Chondrocyte (in vitro differentiated cells): ENCODE results near the gene GDPD5. TPM values are rescaled to one million over a fixed set of nuclear protein-coding genes. Genes with fewer than 3 reads are reported as not detected.

Experiments used
- DNase-seq: peaks from one replicate; pipeline ENCODE4 v3.0.0; 2021; ENCODE audit warnings: mixed read lengths, low spot score
- H3K27ac Mint-ChIP-seq: one replicate; pipeline ENCODE4 v1.8.0; 2021; ENCODE audit warnings: mild to moderate bottlenecking, moderate library complexity, mixed read lengths; ENCODE audit not compliant: unreplicated experiment
- H3K27me3 Mint-ChIP-seq: 2 replicates; pipeline ENCODE4 v1.8.0; 2021; ENCODE audit warnings: low read depth, mixed read lengths
- H3K36me3 Mint-ChIP-seq: 2 replicates; pipeline ENCODE4 v1.8.0; 2021; ENCODE audit warnings: low read depth, mixed read lengths
- H3K4me1 Mint-ChIP-seq: 2 replicates; pipeline ENCODE4 v1.8.0; 2021; ENCODE audit warnings: low read depth, mild to moderate bottlenecking, mixed read lengths
- H3K4me3 Mint-ChIP-seq: one replicate; pipeline ENCODE4 v1.8.0; 2021; ENCODE audit warnings: mild to moderate bottlenecking, moderate library complexity, mixed read lengths; ENCODE audit not compliant: unreplicated experiment
- H3K9me3 Mint-ChIP-seq: 2 replicates; pipeline ENCODE4 v1.8.0; 2021; ENCODE audit warnings: low read depth, mixed read lengths
- total RNA-seq: library from RNA; stranded (reverse); gene quantifications from 3 replicates; pipeline ENCODE4 v1.2.1, GENCODE V29; 2021
- TF ChIP-seq, protein P1 (sequence below): fragments of 200-600 bp; sonication (generic); IDR thresholded peaks from 2 replicates; pipeline ENCODE4 v1.5.0; 2021; ENCODE audit warnings: antibody characterized with exemption, mild to moderate bottlenecking, moderate library complexity

The GDPD5 gene
- total RNA-seq, 1 donor from 2014 or later, result 12.6 TPM

DNA sequence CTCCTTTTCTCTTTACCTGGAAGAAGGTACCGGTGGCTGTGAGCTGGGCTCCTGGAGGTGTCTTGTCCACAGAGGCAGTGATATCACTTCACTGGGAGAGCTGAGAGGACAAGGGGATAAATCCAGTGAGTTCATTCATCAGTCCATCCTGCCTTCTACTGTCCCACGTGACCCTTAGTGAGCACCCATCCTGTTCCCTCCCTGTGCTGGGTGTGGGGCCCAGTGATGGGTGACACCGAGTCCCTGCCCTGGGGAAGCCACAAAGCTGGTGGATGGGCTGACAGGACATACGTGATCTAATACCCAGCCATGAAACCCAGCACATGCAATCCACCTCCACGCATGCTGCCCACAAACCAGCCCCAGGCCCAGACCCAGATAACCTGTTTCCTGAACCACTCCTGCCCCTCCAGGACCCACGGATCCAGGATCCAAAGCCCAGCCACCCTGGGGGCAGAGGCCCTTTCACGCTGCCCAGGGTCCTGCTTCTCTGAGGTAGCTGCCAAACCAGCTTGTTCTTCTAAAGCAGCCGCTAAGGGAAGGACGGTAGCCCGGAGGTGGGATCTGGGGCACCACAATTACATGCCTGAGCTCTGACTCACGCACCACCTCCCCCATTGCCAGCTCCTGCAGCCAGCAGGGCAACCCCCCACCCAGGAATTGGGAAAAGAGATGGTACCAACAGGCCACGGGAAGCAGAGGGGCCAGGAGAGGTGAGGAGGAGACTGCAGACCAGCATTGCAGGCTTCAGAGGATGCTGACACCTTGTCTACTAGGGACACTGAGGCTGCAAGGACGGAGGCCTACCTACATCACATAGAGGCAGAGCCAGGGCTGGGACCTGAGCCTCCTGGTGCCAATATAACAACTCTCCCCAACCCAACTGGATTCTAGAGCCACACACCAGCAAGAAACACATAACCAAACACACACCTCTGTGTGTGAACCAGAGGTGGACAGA, 35.2 kb downstream of the GDPD5 start:
- H3K4me1 Mint-ChIP-seq, result peaks cover 11% of the 10 kb centered on the region
- no peak for DNase-seq

DNA sequence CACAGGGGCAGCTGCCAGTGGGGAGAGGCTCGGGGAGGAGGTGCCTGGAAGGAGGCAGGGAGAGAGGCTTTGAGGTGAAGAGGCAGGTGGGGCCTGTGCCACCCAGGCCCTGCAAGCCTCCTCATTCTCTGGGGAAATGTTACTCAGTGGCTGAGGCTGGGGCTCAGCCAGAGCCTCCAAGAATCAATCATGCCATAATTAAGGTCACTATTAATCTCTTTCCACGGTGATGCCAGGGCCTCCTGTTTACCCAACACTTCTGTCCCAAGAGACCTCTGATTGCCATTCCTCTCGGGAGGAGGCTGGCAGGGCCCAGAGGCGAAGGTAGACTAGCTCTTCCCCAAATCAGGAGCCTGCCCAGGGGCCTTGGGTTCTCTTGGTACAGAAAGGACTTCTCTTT, 38.4 kb downstream of the GDPD5 start:
- H3K27ac Mint-ChIP-seq, result no peak overlapping the region
- no peaks in the 10 kb centered on the region for H3K27me3 Mint-ChIP-seq
- TF ChIP-seq, protein P1, sequence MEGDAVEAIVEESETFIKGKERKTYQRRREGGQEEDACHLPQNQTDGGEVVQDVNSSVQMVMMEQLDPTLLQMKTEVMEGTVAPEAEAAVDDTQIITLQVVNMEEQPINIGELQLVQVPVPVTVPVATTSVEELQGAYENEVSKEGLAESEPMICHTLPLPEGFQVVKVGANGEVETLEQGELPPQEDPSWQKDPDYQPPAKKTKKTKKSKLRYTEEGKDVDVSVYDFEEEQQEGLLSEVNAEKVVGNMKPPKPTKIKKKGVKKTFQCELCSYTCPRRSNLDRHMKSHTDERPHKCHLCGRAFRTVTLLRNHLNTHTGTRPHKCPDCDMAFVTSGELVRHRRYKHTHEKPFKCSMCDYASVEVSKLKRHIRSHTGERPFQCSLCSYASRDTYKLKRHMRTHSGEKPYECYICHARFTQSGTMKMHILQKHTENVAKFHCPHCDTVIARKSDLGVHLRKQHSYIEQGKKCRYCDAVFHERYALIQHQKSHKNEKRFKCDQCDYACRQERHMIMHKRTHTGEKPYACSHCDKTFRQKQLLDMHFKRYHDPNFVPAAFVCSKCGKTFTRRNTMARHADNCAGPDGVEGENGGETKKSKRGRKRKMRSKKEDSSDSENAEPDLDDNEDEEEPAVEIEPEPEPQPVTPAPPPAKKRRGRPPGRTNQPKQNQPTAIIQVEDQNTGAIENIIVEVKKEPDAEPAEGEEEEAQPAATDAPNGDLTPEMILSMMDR, result no peak
- no peak for DNase-seq
- peaks cover 11% of the 10 kb centered on the region for H3K4me1 Mint-ChIP-seq
- no peaks in the 10 kb centered on the region for H3K36me3 Mint-ChIP-seq
- no peaks in the 10 kb centered on the region for H3K9me3 Mint-ChIP-seq
- no peak overlapping the region for H3K4me3 Mint-ChIP-seq

More for the DNA sequence above, 35.2 kb downstream of the GDPD5 start:
- Mint-ChIP-seq H3K4me3 (no peak overlapping the region), H3K9me3 (no peaks in the 10 kb centered on the region), H3K27ac (no peak overlapping the region), H3K27me3 (no peaks in the 10 kb centered on the region), H3K36me3 (no peaks in the 10 kb centered on the region)
- TF ChIP-seq, protein P1, result no peak

DNA sequence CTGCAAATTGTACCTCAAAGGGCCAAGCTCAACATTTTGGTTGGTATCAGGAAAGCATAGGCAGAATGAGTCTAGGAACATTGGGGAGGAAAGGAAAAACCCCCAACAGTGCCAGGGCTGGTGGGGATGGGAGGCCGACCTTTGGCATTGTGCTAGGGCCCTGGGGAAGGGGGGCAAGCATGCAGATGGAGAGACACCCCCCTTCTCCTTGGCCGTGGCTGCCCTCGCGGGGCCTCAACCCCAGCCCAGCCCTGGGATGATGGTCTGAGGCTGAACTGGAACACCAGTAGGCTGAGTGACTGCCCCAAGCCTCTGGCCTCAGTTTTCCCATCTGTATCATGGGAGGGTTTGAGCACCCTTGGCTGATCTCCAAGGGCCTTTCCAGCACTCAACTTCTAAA, 40.0 kb downstream of the GDPD5 start:
- TF ChIP-seq, protein P1, result no peak
- no peak overlapping the region for H3K27ac Mint-ChIP-seq
- H3K9me3 Mint-ChIP-seq, result no peaks in the 10 kb centered on the region
- H3K4me3 Mint-ChIP-seq, result no peak overlapping the region
- no peaks in the 10 kb centered on the region for H3K27me3 Mint-ChIP-seq
- DNase-seq, result no peak
- H3K36me3 Mint-ChIP-seq, result no peaks in the 10 kb centered on the region
- peaks cover 7% of the 10 kb centered on the region for H3K4me1 Mint-ChIP-seq

DNA sequence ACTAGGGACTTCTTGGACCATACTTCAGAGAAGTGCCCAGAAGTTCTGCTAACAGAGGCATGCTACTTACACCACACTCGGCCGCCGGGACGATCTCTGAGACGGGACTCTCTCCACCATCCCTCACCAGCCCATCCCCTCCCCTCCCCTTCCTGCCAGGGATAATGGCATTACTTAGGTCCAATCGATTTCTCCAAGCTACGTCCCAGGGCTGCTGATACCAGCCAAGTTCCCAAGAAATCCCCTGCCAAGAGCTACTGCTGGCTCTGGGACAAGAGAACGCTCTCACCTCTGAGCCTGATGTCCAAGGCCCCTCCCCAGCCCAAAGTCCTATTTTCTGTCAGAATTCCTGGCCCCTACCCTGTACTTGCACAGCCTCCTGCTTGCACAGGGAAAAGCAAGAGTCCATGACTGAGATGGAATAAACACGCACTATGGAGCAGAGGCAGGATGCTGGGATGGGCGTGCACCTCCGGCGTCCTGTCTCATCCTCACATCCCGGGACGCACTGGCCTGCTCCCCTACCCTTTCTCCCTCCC, 42.7 kb downstream of the GDPD5 start:
- DNase-seq, result no peak
- Mint-ChIP-seq H3K27ac (no peak overlapping the region), H3K4me1 (no peaks in the 10 kb centered on the region), H3K36me3 (no peaks in the 10 kb centered on the region), H3K4me3 (no peak overlapping the region), H3K27me3 (no peaks in the 10 kb centered on the region), H3K9me3 (no peaks in the 10 kb centered on the region)
- TF ChIP-seq, protein P1, result no peak

DNA sequence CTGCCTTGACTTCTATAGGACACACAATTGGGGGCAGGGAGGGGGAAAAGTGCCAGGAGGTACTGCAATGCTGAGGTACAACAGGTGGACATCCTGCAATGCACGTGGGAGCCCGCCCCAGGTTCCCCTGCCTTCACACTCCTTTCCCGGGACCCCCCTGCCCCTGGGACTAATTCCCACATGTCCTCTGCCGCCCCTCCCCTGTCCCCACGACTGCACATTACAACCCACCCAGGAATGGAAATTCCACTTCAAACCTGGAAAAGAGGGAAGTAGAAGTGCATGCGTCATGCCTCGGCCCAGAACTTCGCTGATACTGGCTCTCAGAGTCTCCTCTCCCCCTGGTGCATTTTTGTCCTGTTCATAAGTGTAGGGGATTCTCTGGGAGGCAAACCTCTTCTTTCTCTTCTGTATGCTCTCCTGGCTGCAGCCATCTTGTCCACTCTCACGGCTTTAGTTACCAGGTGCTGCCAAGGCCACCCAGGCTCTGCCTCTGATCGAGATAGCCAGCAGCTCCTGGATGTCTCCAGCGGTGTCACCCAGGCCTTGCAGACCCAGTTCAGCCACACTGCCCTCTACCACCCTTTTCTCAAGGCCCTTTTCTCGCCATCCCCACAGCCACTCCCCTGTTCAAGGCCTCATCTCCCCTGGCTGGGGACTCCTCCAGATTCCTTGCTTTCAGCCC, 43.7 kb downstream of the GDPD5 start:
- TF ChIP-seq, protein P1, result no peak
- Mint-ChIP-seq H3K36me3 (no peaks in the 10 kb centered on the region), H3K27ac (no peak overlapping the region), H3K27me3 (no peaks in the 10 kb centered on the region), H3K4me3 (no peak overlapping the region), H3K9me3 (no peaks in the 10 kb centered on the region), H3K4me1 (peaks cover 2% of the 10 kb centered on the region)
- DNase-seq, result no peak
